ENCODE measurements around the gene PCBP4.

PCBP4 gene

GRCh38 chr3:51978143-51978502 lies 10.9 kb upstream of the PCBP4 start:
- Histone ChIP-seq H2AFZ (ENCODE audit: low read length) (no peak overlapping the region), H3K4me3 (ENCODE audit: low read length, poor library complexity, severe bottlenecking) (no peak overlapping the region), H3K4me1 (ENCODE audit: insufficient read depth, low read length, poor library complexity, severe bottlenecking) (peaks cover 39% of the 10 kb centered on the region), H3K4me2 (ENCODE audit: low read depth, low read length, poor library complexity, severe bottlenecking) (no peak overlapping the region), H3K27me3 (ENCODE audit: insufficient read depth, low read length, poor library complexity, severe bottlenecking) (no peaks in the 10 kb centered on the region), H4K20me1 (ENCODE audit: insufficient read depth, low read length, poor library complexity, severe bottlenecking) (no peaks in the 10 kb centered on the region), H3F3A (ENCODE audit: low read depth) (peaks cover 12% of the 10 kb centered on the region), H3K9ac (ENCODE audit: low read depth, low read length, poor library complexity, severe bottlenecking) (no peak overlapping the region), H3K36me3 (ENCODE audit: insufficient read depth, low read length) (no peaks in the 10 kb centered on the region), H3K9me2 (replicated peaks; ENCODE audit: low read depth, low read length) (no peaks in the 10 kb centered on the region), H3K79me2 (ENCODE audit: insufficient read depth, low read length) (peaks cover 26% of the 10 kb centered on the region), H3K9me3 (ENCODE audit: insufficient read depth, low read depth, low read length) (no peaks in the 10 kb centered on the region)
- no peak for TF ChIP-seq EZH2phosphoT487 (IDR thresholded peaks at IDR 0.05; ENCODE audit: borderline replicate concordance)
- TF ChIP-seq CTCF (conservative IDR thresholded peaks at IDR 0.05; ENCODE audit: low read length) = no peak

GRCh38 chr3:51977446-51978142 lies 10.3 kb upstream of the PCBP4 start:
- H3K4me2 ChIP-seq (ENCODE audit: low read depth, low read length, poor library complexity, severe bottlenecking) = peak overlapping the region; percentile 99
- H4K20me1 ChIP-seq (ENCODE audit: insufficient read depth, low read length, poor library complexity, severe bottlenecking) = no peaks in the 10 kb centered on the region
- no peaks in the 10 kb centered on the region for H3K9me3 ChIP-seq (ENCODE audit: insufficient read depth, low read depth, low read length)
- no peaks in the 10 kb centered on the region for H3K9me2 ChIP-seq (replicated peaks; ENCODE audit: low read depth, low read length)
- H3K79me2 ChIP-seq (ENCODE audit: insufficient read depth, low read length) = peaks cover 26% of the 10 kb centered on the region
- H3K4me3 ChIP-seq (ENCODE audit: low read length, poor library complexity, severe bottlenecking) = no peak overlapping the region
- no peak overlapping the region for H2AFZ ChIP-seq (ENCODE audit: low read length)
- H3K27me3 ChIP-seq (ENCODE audit: insufficient read depth, low read length, poor library complexity, severe bottlenecking) = no peaks in the 10 kb centered on the region
- H3F3A ChIP-seq (ENCODE audit: low read depth) = peaks cover 8% of the 10 kb centered on the region
- H3K36me3 ChIP-seq (ENCODE audit: insufficient read depth, low read length) = no peaks in the 10 kb centered on the region
- TF ChIP-seq EZH2phosphoT487 (IDR thresholded peaks at IDR 0.05; ENCODE audit: borderline replicate concordance) = no peak
- TF ChIP-seq CTCF (conservative IDR thresholded peaks at IDR 0.05; ENCODE audit: low read length) = no peak
- peaks cover 39% of the 10 kb centered on the region for H3K4me1 ChIP-seq (ENCODE audit: insufficient read depth, low read length, poor library complexity, severe bottlenecking)
- no peak overlapping the region for H3K9ac ChIP-seq (ENCODE audit: low read depth, low read length, poor library complexity, severe bottlenecking)

- Histone ChIP-seq H3K36me3 (ENCODE audit: insufficient read depth, low read length) (no peaks in the 10 kb centered on the region), H3K4me2 (ENCODE audit: low read depth, low read length, poor library complexity, severe bottlenecking) (peak overlapping the region; percentile 99), H3K9me2 (replicated peaks; ENCODE audit: low read depth, low read length) (no peaks in the 10 kb centered on the region), H3K4me3 (ENCODE audit: low read length, poor library complexity, severe bottlenecking) (peak overlapping the region; percentile 97), H3K79me2 (ENCODE audit: insufficient read depth, low read length) (peaks cover 20% of the 10 kb centered on the region), H4K20me1 (ENCODE audit: insufficient read depth, low read length, poor library complexity, severe bottlenecking) (no peaks in the 10 kb centered on the region), H3F3A (ENCODE audit: low read depth) (peaks cover 7% of the 10 kb centered on the region; the same call in 1 of the 2 replicates), H3K9me3 (ENCODE audit: insufficient read depth, low read depth, low read length) (no peaks in the 10 kb centered on the region), H3K9ac (ENCODE audit: low read depth, low read length, poor library complexity, severe bottlenecking) (peak overlapping the region; percentile 95), H2AFZ (ENCODE audit: low read length) (no peak overlapping the region), H3K27me3 (ENCODE audit: insufficient read depth, low read length, poor library complexity, severe bottlenecking) (no peaks in the 10 kb centered on the region), H3K4me1 (ENCODE audit: insufficient read depth, low read length, poor library complexity, severe bottlenecking) (peaks cover 35% of the 10 kb centered on the region)
- TF ChIP-seq CTCF (conservative IDR thresholded peaks at IDR 0.05; ENCODE audit: low read length) (peak; percentile 18; the same call in 1 of the 2 replicates), EZH2phosphoT487 (IDR thresholded peaks at IDR 0.05; ENCODE audit: borderline replicate concordance) (no peak)
Observed at GRCh38 chr3:51975852-51976549, 8.7 kb upstream of the PCBP4 start.

Measured in Loucy (cell line).